Large intestine (tissue), 12 donors: Measurements from ENCODE around the gene SEMA6C. TPM values are rescaled to one million over a fixed set of nuclear protein-coding genes. Genes with fewer than 3 reads are reported as not detected.
"Not testable (repeated sequence)": the region's sequence is repeated elsewhere in the genome, so short reads cannot be mapped to it uniquely, and the experiment has no call there.

Experiments
- DNase-seq, 2 donors: peaks; one replicate each; pipeline versions ENCODE4 v3.0.0 to v3.0.0-alpha.2; 2013
- H3K27ac ChIP-seq: one replicate; pipeline ENCODE4 v1.5.1; 2013; ENCODE audit warnings: low read length
- H3K27me3 ChIP-seq: 2 replicates; pipeline ENCODE4 v1.6.1; 2013; ENCODE audit warnings: low read length; ENCODE audit not compliant: control insufficient read depth, insufficient read depth
- H3K36me3 ChIP-seq: 2 replicates; pipeline ENCODE4 v1.6.1; 2013; ENCODE audit warnings: low read length; ENCODE audit not compliant: control insufficient read depth, insufficient read depth
- H3K4me1 ChIP-seq: one replicate; pipeline ENCODE4 v1.6.1; 2013; ENCODE audit warnings: low read length; ENCODE audit not compliant: control insufficient read depth, insufficient read depth
- H3K4me3 ChIP-seq: one replicate; pipeline ENCODE4 v1.5.1; 2013; ENCODE audit warnings: low read length
- H3K9me3 ChIP-seq: one replicate; pipeline ENCODE4 v1.6.1; 2013; ENCODE audit warnings: mild to moderate bottlenecking, low read depth, low read length, moderate library complexity; ENCODE audit not compliant: control insufficient read depth
- WGBS: methylation state at CpG from one replicate; pipeline ENCODE4 v1.1.5; 2013; ENCODE audit warnings: low lambda C conversion rate; ENCODE audit not compliant: insufficient coverage; 5-methylcytosine and 5-hydroxymethylcytosine counted together
- long read RNA-seq, 11 donors: transcript quantifications; one replicate each; lab custom pipeline, GENCODE V29; 2026
- polyA plus RNA-seq: library from polyadenylated mRNA; unstranded; fragments of 120-200 nt; gene quantifications from one replicate; pipeline ENCODE4 v1.2.1, GENCODE V29; 2013

The SEMA6C gene, protein sequence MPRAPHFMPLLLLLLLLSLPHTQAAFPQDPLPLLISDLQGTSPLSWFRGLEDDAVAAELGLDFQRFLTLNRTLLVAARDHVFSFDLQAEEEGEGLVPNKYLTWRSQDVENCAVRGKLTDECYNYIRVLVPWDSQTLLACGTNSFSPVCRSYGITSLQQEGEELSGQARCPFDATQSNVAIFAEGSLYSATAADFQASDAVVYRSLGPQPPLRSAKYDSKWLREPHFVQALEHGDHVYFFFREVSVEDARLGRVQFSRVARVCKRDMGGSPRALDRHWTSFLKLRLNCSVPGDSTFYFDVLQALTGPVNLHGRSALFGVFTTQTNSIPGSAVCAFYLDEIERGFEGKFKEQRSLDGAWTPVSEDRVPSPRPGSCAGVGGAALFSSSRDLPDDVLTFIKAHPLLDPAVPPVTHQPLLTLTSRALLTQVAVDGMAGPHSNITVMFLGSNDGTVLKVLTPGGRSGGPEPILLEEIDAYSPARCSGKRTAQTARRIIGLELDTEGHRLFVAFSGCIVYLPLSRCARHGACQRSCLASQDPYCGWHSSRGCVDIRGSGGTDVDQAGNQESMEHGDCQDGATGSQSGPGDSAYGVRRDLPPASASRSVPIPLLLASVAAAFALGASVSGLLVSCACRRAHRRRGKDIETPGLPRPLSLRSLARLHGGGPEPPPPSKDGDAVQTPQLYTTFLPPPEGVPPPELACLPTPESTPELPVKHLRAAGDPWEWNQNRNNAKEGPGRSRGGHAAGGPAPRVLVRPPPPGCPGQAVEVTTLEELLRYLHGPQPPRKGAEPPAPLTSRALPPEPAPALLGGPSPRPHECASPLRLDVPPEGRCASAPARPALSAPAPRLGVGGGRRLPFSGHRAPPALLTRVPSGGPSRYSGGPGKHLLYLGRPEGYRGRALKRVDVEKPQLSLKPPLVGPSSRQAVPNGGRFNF
- 23.4 TPM for polyA plus RNA-seq
- long read RNA-seq, donor 1, partial matches to known transcripts: 0 of 1 reads
- long read RNA-seq, donor 1, other reads (novel, unspliced or antisense): 0 of 1 reads
- long read RNA-seq, donor 2: 0 reads
- long read RNA-seq, donor 3: 0 reads
- long read RNA-seq, donor 4: 0 reads
- long read RNA-seq, donor 5: 0 reads
- long read RNA-seq, donor 6: 0 reads
- long read RNA-seq, donor 7: 0 reads
- long read RNA-seq, donor 8, partial matches to known transcripts: 0 of 1 reads
- long read RNA-seq, donor 8, other reads (novel, unspliced or antisense): 0 of 1 reads
- long read RNA-seq, donor 9, partial matches to known transcripts: 6 of 6 reads
- long read RNA-seq, donor 9, other reads (novel, unspliced or antisense): 0 of 6 reads
- long read RNA-seq, donor 10, partial matches to known transcripts: 0 of 1 reads
- long read RNA-seq, donor 10, other reads (novel, unspliced or antisense): 0 of 1 reads
- long read RNA-seq, donor 11: 0 reads

DNA sequence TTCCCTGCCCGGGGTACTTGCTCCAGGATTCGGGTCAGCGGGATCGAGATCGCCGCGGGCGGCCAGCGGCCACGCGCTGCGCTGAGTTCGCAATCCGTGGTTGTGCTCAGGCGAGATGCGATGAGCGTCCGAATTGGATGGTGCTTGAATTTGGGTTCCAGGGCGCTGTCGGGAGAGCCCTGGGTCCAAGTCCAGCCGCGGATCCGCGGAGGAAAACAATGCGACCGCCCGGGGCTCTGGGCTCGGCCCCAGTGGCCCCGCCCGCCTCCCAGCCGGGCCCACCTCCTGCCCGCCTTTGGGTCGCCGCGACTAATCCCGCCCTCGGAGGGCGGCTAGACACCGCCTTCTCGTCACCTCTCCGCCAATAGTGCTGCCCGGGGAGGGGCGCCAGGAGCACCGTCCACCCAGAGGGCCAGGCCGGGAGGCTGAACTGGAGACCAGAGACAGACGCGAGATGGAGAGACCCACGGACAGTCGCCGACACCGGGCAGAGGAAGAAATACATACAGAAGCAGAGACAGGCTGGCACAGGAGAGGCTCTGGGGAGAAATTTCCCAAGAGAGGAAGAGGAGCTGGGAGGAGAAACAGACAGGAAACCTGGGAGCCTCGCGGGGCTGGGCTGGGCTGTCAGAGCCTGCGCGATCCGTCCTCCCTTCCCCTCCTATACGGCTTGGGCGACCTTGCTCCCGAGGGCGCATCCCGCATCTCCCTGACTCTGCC, at the start of gene SEMA6C:
SEMA6C (minus strand) TSS at position 220 of the 720 bp plus-strand sequence. CDS start 4,010 bp downstream, outside the sequence.
- WGBS: no CpG with 5 or more reads among the region's 61 CpGs
- H3K36me3 ChIP-seq: peaks cover 4% of the 10 kb centered on the region
- peak within 1 kb of the TSS; percentile 62 for H3K27ac ChIP-seq
- H3K27me3 ChIP-seq: peaks cover 4% of the 10 kb centered on the region
- H3K9me3 ChIP-seq: no peaks in the 10 kb centered on the region
- peak within 1 kb of the TSS; percentile 92 for H3K4me3 ChIP-seq
- DNase-seq: peak; percentile 92 to 96
- peaks cover 29% of the 10 kb centered on the region for H3K4me1 ChIP-seq

DNA sequence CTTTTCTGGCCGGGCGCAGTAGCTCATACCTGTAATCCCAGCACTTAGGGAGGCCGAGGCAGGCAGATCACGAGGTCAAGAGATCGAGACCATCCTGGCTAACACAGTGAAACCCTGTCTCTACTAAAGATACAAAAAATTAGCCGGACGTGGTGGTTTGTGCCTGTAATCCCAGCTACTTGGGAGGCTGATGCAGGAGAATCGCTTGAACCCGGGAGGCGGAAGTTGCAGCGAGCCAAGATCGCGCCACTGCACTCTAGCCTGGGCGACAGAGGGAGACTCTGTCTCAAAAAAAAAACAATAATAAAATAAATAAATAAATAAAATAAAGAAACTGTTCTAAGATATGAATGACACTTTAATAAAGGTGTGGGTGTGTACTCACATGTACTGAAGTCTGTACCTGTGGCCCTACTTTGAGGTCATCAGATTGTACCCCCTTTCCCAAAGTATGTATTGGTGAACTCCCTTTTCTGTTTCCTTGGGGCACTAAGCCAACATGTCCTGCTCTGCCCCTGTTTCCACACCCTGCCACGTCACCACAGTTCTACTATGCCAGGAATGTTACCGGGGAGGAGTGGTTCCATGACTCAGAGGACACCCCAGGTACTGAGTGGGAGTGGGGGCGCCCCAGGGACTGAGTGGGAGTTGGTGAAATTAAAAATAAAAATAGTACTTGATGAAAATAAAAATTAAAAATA, 48.6 kb upstream of the SEMA6C start:
- not testable (repeated sequence) for H3K27ac ChIP-seq, H3K36me3 ChIP-seq, H3K9me3 ChIP-seq, H3K27me3 ChIP-seq, H3K4me1 ChIP-seq, H3K4me3 ChIP-seq
- WGBS: 60% methylated on average over 1 of the region's 17 CpGs
- DNase-seq: peak; percentile 51 to 55

DNA sequence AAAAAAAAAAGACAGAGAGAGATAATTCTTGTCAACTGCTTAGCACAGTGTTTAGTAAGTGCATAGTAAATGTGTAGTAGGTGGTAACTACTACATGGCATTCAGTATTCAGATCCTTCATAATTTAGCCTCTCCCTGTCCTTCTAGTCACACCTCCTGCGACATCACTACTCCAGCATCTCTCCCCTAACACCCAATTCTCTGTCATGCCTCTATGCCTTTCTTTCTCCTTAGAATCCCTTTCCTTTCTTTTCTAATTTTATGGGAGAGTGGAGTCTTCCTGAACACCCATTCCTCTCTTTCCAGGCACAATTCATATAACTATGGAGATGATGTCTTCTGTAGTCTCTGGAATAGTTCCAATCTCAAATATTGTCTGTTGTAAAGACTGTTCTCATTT, 47.4 kb upstream of the SEMA6C start:
- Histone ChIP-seq H3K27ac (no peak overlapping the region), H3K36me3 (no peaks in the 10 kb centered on the region), H3K9me3 (no peaks in the 10 kb centered on the region), H3K27me3 (no peaks in the 10 kb centered on the region), H3K4me3 (no peak overlapping the region), H3K4me1 (peaks cover 5% of the 10 kb centered on the region)
- DNase-seq: no peak
- 100% methylated on average over 1 of the region's 1 CpG for WGBS

DNA sequence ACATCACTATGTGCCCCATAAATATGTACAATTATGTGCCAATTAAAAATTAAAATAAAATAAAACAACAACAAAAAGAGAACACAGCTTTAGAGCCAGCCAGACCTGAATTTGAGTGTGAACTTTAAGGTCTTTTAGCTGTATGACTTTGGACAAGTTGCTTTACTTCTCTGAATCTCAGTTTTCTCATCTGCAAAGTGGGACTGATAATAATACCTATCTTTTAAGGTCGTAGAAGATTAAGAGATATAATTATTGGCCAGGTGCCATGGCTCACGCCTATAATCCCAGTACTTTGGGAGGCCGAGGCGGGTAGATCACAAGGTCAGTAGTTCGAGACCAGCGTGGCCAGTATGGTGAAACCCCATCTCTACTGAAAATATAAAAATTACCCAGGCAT, 46.9 kb upstream of the SEMA6C start:
- Histone ChIP-seq H3K27me3 (no peaks in the 10 kb centered on the region), H3K36me3 (no peaks in the 10 kb centered on the region), H3K27ac (no peak overlapping the region), H3K9me3 (no peaks in the 10 kb centered on the region), H3K4me1 (peaks cover 7% of the 10 kb centered on the region), H3K4me3 (no peak overlapping the region)
- WGBS: 60% methylated on average over 1 of the region's 6 CpGs
- DNase-seq: no peak

DNA sequence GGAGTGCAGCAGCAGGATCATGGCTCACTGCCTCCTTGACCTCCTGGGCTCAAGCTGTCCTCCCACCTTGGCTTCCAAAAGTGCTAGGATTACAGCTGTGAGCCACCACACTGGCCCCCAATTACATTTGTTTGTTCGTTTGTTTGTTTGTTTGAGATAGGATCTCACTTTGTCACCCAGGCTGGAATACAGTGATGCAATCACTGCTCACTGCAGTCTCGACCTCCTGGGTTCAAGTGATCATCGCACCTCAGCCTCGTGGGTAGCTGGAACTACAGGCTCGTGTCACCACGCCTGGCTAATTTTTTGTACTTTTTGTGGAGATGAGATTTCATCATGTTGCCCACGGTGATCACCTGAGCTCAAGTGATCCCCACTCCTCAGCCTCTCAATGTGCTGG, 45.6 kb upstream of the SEMA6C start:
- no peaks in the 10 kb centered on the region for H3K36me3 ChIP-seq
- H3K4me1 ChIP-seq: peaks cover 4% of the 10 kb centered on the region
- no peaks in the 10 kb centered on the region for H3K27me3 ChIP-seq
- DNase-seq: no peak
- no peak overlapping the region for H3K27ac ChIP-seq
- no peak overlapping the region for H3K4me3 ChIP-seq
- no CpG with 5 or more reads among the region's 7 CpGs for WGBS
- H3K9me3 ChIP-seq: no peaks in the 10 kb centered on the region

DNA sequence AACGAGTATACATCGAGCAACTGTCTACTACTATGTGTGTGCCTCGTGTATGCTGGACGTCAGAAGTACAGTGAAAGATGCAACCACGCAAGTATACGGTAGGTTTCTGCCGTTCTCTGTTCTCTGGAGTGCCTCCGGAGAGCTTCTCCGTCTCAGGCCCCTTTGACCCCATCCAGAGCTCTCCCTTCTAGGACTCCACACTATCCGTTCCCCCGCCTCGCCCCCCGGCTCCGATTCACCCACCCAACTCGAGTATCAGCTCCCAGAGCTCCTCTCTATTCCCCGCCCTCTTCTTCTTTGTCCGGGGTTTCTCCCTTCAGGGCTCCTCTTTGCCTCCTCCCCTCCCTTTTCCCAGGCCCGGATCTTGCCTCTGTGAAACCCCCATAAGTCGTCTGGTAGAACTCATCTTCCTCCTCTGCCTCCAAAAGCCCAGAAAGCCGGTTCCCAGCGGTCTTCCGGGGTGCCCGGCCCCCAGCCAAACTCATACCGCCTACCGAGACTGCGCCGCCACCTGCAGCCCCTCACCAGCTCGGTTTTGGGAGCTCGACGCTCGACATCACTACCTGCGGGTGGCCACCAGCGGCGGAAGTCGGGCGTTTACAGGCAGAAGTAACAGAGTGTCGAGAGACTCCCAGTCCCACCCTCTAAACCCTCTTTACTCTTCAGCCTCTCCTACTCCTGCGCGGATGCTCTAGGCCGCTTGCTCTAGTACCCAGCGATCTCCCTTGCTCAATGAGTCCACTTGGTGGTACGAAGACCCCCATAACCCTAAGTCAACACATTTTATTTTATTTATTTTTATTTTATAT, 43.4 kb upstream of the SEMA6C start, which contains the start of gene VPS72:
VPS72 (minus strand) TSS at position 561 of the 809 bp plus-strand sequence; CDS start at position 485, 76 bp downstream.
- WGBS: 0% methylated on average over 4 of the region's 42 CpGs
- no peaks in the 10 kb centered on the region for H3K9me3 ChIP-seq
- no peaks in the 10 kb centered on the region for H3K27me3 ChIP-seq

DNA sequence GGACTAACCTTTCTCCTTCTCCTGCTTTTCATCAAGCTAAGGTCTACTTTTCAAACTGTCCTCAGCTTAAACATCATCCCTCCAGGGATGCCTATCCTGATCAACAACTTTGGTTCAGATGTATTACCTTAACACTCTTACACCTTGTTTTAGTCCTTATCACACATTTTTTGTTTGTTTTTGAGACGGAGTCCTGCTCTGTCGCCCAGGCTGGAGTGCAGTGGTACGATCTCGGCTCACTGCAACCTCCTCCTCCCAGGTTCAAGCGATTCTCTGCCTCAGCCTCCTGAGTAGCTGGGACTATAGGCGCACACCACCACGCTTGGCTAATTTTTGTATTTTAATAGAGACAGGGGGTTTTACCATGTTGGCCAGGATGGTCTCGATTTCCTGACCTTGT, 42.2 kb upstream of the SEMA6C start:
- not testable (repeated sequence) for DNase-seq, H3K27me3 ChIP-seq, H3K4me1 ChIP-seq, H3K27ac ChIP-seq, H3K9me3 ChIP-seq
- Histone ChIP-seq H3K4me3 (peak overlapping the region; percentile 84), H3K36me3 (peaks cover 17% of the 10 kb centered on the region)
- WGBS: no CpG with 5 or more reads among the region's 8 CpGs

More for the DNA sequence above, 43.4 kb upstream of the SEMA6C start, which contains the start of gene VPS72:
- Histone ChIP-seq H3K27ac (peak within 1 kb of the TSS; percentile 83), H3K4me3 (peak within 1 kb of the TSS; percentile 84), H3K36me3 (peaks cover 8% of the 10 kb centered on the region), H3K4me1 (peaks cover 4% of the 10 kb centered on the region)
- DNase-seq: peak; percentile 84 to 93

DNA sequence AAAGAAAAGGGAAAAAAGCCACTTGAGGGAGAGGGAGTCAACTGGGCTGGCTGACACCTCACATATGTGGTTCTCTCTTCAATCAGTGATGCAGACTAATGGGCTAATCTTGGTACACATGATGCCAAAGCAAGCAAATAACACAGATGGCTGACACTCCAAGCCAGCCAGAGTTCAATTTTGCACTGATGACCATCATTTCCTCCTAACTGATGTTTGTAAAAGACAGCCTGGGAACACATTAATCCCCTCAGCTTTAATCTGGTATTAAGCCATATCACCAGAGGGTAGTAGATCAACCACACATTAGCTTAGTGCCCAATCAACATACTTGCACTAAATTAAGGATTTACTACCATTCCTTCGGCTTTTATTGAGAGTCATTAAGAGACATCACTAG, 40.8 kb upstream of the SEMA6C start:
- peaks cover 30% of the 10 kb centered on the region for H3K36me3 ChIP-seq
- H3K4me1 ChIP-seq: peaks cover 4% of the 10 kb centered on the region
- H3K27ac ChIP-seq: no peak overlapping the region
- H3K9me3 ChIP-seq: no peaks in the 10 kb centered on the region
- WGBS: no CpG with 5 or more reads among the region's 1 CpG
- H3K4me3 ChIP-seq: no peak overlapping the region
- no peak for DNase-seq
- no peaks in the 10 kb centered on the region for H3K27me3 ChIP-seq
